Endothelial cell of hepatic sinusoid (primary cell): ENCODE results near the gene RFX1.
"Not testable (repeated sequence)": the region's sequence is repeated elsewhere in the genome, so short reads cannot be mapped to it uniquely, and the experiment has no call there.

Experiments used
- in situ Hi-C: cut with HindIII; loops from 2 replicates; pipeline ENCODE4 v1.10.0; 2017; ENCODE audit warnings: low sequenced_read_pairs

RFX1 gene

DNA sequence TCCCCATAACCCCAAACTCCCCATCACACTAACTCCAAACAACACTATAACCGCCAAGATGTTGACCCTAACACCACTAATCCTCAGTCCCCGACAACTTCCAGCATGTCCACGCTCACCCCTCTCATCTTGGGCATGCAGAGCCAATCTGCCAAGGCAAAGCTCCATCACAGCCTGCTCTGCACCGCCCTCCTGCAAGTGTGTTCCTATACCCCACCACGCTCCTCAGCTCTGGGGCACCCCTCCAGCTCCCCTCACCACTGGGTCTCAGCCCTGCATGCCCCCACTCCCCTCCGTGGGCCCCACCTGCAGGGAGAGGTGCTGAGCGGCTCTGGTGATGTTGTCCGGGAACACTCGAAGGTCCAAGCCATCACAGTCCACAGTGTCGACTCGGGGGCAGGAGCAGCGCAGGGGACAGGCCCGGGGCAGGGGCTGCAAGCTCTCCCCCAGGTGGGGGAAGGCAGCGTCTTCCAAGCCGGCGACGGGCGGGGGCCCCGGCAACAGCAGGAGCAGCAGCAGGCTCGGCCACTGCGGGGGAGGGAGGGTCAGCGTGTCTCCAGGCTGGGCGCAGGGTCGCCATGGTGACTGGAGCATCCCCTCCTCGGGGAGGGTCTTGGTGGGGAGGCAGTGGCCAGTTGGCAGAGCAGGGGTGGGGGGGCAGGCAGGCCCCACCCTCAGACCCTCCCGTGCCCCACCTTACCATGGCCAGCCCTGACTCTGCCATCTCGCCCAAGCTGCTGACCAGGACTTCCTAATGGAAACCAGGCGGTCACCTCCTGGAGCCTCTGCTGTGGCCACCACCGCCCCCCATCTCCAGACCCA, 68.4 kb downstream of the RFX1 start:
- in situ Hi-C loops = no loop called here

DNA sequence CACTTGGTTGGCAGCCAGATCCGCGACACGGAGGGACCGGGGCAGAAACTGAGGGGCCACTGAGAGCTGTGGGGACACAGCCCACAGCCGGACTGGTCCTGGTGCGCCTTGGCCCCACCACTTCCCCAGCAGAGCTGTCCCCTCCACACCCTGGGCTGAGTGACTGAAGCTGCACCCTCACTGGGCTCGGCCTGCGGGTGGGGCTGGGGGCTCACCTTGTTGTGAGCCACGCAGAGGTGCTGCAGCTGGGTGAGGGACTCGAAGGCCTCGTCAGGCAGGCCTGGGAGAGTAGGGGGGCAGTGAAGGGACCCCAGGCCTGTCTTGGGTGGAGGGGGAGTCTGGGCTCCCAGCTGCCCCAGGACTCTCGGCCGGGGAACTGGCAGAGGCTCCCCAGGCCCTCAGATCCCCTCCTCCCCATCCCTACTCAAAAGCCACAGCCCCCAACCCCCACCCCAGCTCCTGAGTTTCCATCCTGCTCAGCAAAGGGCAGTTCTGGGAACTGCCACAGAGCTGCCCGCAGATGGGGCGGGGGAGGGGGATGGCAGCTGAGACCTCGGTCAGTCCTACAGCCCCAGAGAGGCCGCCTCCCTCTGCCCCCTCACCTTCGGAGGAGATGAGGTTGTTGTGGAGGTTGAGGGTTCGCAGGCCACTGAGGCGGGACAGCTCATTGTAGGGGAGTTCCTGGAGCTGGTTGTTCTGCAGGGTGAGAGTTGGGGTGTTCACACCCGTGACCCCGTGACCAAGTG, 70.2 kb downstream of the RFX1 start:
- in situ Hi-C loops = no loop called here

DNA sequence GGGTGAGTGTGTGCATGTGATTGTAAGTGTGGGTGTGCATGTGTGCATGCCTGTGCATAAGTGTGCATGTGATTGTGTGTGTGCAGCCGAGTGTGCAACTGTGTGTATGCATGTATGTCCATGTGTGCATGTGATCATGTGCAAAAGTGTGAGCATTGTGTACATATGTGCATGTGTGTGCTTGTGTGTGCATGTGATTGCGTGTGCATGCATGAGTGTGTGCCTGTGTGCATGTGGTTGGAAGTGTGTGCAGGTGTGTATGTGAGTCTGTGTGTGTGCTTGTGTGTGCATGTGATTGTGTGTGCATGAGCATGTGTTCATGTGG, 71.4 kb downstream of the RFX1 start:
- in situ Hi-C loops = no loop called here

DNA sequence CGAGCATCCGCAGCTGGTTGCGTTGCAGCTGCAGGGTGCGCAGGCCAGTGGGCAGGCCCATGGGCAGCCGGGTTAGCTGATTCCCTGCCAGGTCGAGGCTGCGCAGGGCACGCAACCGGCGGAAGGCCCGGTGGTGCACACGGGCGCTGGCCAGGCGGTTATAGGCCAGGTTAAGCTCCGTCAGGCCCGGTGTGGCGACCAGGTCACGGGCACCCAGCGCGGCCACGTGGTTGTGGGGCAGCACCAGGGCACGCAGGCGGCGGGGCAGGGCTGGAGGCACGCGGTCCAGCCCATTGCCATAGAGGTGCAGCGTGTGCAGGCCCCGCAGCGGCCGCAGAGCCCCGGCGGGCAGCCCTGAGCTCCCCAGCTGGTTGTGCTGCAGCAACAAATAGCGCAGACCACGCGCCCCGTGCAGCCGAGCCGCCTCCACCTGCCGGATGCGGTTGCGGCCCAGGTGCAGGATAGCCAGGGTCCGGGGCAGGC, 73.2 kb downstream of the RFX1 start:
- in situ Hi-C loops = no loop called here

DNA sequence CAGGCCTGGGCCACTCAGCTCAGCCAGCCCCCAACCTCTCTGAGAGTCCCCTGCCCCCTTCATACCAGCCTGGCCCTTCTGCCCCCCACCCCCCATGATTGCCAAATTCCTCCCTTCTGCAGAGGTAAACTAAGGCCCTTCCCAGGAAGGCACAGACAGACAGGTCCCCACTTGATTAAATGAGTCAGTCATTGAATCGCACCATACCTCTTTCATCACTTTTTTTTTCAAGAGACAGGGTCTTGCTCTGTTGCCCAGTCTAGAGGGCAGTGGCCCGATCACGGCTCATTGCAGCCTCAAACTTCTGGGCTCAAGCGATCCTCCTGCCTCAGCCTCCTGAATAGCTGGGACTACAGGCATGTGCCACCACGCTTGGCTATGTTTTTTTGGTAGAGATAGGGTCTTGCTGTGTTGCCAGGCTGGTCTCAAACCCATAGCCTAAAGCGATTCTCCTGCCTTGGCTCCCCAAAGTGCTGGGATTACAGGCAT, 73.9 kb downstream of the RFX1 start:
- in situ Hi-C loops = no loop called here

DNA sequence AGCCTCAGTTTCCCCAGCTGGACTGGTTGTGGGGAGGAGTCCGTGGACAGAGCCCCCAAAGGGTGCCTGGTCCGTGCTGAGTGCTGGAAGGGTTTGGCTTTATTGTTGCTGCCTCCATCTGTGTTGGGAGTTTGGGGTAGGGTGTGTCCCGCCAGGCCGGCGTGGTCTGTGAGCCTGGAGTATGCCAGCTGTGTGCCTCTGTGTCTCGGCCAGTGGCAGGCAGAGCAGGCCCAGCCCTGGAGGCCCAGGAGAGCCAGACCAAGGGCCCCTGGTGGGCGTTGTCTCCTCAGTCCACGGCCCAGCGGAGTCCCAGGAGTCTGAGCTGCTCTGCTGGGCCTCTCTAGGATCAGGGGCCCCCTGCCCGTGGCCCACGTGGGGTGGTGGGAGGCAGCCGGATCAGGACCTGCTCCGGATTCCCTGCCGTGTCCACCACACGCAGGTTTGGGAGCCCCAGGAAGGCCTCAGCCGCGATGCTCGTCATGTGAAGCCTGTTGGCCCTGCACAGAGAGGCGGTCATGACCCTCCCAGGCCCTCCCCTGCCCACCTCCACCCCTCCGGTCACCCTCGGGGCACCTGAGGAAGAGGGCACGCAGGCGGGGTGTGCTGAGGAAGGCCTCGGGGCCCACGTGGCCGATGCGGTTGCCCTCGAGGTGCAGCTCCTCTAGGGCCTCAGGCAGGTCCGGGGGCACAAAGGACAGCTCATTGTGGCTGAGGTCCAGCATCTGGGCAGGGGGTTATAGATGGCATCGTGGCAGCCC, 74.5 kb downstream of the RFX1 start:
- in situ Hi-C loops = no loop called here

DNA sequence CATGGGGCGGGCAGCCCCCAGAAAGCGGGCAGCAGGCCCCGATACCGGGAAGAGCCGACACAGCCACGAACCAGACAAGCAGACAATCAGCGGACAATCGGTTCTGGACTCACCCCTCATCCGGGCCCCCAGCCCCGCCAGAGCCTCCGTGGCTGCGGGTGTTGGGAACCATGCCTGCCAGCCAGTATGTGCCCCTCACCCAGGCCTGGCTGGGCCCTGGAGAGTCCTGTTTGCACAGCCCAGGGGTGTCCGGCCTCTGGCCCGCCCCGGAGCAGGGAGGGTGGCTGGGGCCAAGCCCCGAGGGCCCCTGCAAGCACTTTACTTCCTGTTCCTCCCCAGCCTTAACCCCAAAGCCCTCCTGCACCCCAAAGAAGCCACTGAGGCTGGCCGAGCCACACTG, 75.7 kb downstream of the RFX1 start:
- in situ Hi-C loops = no loop called here

DNA sequence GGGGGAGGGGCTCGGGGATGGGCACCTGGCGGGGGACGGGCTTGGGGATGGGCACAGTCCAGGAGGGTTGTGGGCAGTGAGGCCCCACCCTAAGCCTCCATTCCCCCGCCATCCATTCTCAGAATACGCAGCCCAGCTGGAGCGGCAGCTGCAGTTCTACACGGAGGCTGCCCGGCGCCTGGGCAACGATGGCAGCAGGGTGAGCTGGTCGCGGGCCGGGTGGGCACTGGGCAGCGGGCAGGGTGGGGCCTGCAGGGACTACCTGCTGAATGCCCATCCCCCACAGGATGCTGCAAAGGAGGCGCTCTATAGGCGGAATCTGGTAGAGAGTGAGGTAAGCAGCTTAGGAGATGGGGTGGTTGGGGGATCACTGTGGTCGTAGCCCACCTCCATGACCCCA, 76.2 kb downstream of the RFX1 start:
- in situ Hi-C loops = loop anchor here (5.0 kb wide), 1 partner anchor 43 kb away; no protein-coding TSS in a partner anchor

DNA sequence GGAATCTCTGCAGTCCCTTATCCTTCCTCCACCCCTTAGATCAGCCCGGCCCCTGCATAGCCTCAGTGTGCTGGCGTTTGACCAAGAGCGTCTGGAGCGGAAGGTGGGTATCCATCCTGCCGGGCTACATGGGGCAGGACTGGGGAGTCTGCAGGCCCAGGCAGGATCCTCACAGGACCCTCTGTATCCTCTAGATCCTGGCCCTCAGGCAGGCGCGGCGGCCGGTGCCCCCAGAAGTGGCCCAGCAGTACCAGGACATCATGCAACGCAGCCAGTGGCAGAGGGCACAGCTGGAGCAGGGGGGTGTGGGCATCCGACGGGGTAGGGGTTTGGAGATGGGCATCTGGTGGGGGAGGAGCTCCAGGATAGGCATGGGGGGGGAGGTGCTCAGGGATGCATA, 76.8 kb downstream of the RFX1 start:
- in situ Hi-C loops = loop anchor here (5.0 kb wide), 1 partner anchor 42 kb away; no protein-coding TSS in a partner anchor

DNA sequence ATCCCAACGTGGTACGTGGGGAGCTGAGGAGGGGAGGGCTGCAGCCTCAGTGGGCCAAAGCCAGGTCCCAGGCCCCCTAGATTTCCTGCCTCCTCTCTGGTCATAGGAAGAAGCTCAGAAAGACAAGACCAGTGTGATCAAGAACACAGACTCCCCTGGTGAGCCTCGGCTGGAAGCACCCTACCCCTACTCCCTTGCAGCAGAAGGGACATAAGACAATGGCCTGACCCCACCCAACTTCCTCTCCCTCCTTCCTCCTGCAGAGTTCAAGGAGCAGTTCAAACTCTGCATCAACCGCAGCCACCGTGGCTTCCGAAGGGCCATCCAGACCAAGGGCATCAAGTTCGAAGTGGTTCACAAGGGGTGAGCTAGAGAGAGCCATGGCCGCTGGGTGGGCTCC, 79.4 kb downstream of the RFX1 start:
- in situ Hi-C loops = loop anchor here (5.0 kb wide), 1 partner anchor 39 kb away; no protein-coding TSS in a partner anchor

DNA sequence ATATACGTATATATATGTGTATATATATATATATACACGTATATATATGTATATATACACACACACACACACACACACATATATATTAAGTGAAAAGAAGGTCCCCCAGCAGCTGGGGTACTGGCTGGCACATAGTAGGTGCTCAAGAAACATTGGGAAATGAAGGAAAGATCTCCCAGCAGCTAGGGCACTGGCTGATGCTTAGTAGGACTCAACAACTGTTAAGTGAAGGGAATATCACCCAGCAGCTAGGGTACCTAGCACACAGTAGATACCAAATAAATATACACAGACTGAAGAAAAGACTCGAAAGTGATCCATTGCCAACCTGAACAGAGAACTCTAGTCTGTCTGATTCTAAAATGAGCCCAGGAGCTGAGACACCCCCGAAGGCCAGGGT, 80.1 kb downstream of the RFX1 start:
- in situ Hi-C loops = loop anchor here (5.0 kb wide), 1 partner anchor 39 kb away; no protein-coding TSS in a partner anchor

DNA sequence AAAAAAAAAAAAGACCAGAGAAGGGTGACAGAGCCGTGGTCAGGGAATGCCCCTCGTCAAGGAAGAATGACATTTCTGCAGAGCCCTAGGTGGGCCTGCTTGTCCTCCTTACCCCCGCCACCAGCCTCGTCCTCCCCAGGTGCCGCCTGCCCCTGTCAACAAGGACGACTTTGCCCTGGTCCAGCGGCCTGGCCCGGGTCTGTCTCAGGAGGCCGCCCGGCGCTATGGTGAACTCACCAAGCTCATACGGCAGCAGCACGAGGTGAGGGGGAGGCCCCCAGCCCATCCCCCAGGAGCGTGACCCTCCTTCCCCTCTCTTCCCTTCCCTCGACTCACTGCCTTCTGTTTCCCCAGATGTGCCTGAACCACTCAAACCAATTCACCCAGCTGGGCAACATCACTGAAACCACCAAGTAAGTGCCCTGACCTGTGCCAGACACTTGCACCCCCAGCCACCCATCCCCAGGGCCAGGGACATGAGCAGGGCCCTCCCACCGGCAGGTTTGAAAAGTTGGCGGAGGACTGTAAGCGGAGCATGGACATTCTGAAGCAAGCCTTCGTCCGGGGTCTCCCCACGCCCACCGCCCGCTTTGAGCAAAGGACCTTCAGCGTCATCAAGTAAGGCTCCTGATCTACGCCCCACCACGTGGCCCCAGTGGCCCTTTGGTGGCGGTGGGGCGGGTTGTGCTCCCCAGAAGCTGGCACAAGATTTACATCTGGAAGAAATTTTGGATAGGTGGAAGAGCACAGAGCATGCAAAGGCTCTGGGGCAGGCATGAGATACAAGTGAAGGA, 82.7 kb downstream of the RFX1 start:
- in situ Hi-C loops = no loop called here

DNA sequence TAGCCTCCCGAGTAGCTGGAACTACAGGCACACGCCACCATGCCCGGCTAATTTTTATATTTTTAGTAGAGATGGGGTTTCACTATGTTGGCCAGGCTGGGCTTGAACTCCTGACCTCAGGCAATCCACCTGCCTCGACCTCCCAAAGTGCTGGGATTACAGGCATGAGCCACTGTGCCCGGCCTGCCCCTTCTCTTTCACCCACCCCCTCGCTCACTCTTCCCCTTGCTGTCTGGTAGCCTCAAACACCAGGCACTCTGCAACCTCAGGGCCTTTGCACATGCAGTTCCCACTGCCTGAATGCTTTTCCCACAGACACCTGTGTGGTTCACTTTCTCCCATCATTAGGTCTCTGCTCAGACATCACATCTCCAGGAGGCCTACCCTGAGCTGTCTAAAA, 84.0 kb downstream of the RFX1 start:
- in situ Hi-C loops = not testable (repeated sequence)

DNA sequence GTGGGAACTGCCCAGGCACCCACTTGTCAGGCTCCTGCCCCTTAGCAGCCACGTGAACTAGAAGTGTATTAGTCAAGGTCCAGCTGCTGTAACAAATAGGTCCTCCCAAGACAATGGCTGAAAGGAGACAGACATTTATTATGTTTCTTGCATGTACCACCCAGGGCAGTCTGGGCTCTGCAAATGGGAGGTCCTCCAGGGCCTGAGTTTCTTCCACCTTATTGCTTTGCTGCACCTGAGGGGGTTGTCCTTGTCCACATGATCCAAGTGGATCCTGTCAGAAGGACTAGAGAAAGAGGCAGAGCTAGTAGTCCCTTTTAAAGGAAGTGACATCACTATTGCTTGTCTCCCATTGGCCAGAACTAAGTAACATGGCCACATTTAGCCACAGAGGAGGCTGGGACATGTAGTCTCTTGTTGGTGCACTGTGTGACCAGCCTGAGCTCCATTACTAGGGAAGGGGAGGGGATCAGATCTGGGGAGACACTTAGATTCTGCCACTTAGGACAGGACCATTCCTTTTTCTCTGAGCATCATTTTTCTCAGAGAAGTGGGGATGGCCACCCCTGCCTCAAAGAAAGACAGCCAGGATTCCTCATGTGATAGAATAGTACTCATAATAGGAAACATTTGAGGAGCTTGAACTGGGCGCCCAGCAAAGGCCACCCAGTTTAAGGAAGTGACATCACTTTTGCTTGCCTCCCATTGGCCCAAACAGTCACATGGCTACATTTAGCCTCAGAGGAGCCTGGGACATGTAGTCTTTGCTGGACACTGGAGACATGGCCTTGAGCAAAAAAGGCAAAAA, 85.0 kb downstream of the RFX1 start:
- in situ Hi-C loops = no loop called here

DNA sequence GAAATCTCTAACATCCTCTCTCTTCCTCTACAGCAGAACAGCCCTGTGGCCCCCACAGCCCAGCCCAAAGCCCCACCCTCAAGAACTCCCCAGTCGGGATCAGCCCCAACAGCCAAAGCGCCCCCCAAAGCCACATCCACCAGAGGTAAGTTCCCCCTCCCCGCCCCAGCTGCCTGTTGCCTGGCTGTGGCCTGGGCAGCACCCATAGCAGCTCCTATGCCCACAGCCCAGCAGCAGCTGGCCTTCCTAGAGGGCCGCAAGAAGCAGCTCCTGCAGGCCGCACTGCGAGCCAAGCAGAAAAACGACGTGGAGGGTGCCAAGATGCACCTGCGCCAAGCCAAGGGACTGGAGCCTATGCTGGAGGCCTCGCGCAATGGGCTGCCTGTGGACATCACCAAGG, 85.6 kb downstream of the RFX1 start:
- in situ Hi-C loops = no loop called here

DNA sequence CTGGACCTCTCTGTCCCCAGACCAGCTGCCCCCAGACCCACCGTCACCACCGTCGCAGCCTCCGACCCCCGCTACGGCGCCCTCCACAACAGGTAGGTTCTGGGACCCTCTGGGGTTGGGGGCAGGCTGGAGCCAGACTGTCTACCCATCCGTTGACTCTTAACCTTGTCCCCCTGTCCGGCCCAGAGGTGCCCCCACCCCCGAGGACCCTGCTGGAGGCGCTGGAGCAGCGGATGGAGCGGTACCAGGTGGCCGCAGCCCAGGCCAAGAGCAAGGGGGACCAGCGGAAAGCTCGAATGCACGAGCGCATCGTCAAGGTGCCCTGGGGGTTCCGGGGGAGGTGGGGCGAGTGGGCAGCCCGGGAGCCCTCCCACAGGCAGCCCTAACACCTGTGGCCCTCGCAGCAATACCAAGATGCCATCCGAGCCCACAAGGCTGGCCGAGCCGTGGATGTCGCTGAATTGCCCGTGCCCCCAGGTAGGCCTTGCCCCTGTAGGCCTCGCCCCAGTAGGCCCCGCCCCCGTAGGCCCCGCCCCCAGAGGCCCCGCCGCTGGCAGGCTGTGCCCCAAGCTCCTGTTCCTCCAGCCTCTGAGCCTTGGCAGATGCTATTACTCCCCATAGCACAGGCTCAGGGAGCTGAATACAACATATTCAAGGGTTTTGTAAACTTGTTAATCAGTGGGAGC, 87.3 kb downstream of the RFX1 start:
- in situ Hi-C loops = no loop called here

DNA sequence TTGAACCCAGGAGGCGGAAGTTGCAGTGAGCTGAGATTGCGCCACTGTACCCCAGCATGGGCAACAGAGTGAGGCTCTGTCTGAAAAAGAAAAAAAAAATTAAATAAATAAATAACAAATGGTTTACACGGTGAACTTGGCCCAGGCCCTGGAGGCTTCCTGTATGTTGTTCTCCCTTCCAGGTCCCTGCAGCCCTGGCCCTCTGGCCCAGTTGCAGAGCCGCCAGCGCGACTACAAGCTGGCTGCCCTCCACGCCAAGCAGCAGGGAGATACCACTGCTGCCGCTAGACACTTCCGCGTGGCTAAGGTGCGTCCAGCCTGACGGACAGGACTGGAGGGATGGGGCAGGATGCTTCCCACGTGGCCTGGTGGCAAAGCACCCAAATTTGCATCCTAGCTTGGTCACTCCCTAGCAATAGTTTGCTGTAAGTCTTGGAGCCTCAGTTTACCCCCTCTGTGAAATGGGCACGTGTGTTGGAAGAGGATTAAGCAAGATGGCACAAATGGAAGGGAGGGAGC, 88.2 kb downstream of the RFX1 start:
- in situ Hi-C loops = no loop called here

DNA sequence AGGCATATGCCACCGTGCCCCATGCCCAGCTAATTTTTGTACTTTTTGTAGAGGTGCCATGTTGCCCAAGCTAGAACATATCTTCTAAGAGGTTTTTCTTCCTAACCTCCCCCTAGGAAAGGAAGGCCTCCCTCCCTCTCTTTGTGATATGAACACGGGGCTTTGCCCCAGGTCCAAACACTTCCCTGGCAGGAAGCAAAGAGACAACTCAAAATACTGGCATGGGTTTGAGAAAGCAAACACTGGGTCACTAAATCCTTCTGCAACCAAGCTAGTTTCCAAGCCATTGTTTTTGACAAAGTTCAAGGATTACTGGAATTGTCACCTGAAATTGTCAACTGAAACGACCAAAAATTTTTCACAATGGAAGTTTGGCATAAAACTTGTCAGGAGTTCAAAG, 91.3 kb downstream of the RFX1 start:
- in situ Hi-C loops = no loop called here

DNA sequence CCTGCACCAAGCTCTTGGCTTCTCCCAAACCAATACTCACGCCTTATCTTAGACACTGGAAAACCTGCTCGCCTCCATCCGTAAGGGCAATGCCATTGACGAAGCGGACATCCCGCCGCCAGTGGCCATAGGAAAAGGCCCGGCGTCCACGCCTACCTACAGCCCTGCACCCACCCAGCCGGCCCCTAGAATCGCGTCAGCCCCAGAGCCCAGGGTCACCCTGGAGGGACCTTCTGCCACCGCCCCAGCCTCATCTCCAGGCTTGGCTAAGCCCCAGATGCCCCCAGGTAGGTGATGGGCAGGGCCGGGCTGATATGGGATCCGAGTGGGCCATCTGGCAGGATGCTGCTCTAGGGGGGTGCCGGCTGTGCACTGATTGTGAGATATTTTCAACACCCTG, 92.8 kb downstream of the RFX1 start:
- in situ Hi-C loops = no loop called here
